22Rv1 (cell line): Measurements from ENCODE around the gene MTOR.
"Not testable (repeated sequence)": the region's sequence is repeated elsewhere in the genome, so short reads cannot be mapped to it uniquely, and the experiment has no call there.

Source experiments
- H3K27ac ChIP-seq: fragments of 450-650 bp; 2 replicates; pipeline ENCODE4 v1.5.1; 2017
- ZFX ChIP-seq: fragments of 450-650 bp; IDR thresholded peaks from 2 replicates; pipeline ENCODE4 v1.6.1; 2017; ENCODE audit warnings: antibody characterized with exemption, borderline replicate concordance
- TF ChIP-seq, protein P1 (sequence below): fragments of 450-650 bp; IDR thresholded peaks from 2 replicates; pipeline ENCODE4 v1.5.1; 2017; ENCODE audit warnings: mild to moderate bottlenecking

The MTOR gene

DNA sequence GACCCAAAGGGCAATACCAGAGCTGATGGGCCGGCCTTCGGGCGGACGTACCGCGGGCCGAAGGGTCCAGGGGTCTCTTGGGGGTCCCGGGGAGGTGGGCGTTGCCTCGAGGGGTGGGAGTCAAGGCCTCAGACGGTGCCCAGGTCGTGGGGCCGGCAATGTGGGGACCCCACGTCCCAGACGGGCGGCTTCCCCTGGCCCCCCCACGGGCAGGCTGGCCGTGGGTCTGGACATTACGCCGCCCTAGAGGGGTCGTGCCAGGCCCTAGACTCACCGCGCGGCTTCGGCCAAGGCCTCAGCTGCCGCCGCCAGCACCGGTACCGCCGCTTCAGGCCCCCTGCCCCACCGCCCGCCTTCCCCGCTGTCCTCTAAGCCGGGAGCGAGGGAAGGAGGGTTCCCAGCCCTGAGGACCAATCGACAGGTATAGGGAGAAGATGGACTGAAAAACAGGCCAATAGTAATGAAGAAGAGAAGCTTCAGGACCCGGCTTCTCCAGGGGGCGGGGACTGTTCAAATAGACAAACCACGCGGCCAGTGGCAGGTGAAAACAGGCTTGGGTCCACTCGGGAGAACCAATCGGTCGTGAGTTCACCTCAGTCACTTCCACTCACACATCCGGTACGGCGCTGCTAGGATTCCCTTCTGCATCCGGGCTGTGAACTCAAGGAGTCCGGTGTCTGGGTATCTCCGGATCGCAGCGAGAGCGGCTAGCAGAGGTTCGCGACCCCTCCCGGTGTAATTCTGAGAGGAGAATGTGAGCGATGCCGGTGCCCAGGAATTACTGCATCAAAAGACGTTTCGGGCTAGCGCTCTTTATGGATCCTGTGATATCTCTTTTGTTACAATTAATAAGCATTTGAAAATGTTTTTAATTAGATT, at the start of gene MTOR:
TSS of gene MTOR (minus strand) at position 381 of the 879 bp plus-strand sequence. CDS start 3,142 bp downstream, outside the sequence.
- H3K27ac ChIP-seq, result peak within 1 kb of the TSS; percentile 82
- no peak for TF ChIP-seq ZFX
- TF ChIP-seq, protein P1, sequence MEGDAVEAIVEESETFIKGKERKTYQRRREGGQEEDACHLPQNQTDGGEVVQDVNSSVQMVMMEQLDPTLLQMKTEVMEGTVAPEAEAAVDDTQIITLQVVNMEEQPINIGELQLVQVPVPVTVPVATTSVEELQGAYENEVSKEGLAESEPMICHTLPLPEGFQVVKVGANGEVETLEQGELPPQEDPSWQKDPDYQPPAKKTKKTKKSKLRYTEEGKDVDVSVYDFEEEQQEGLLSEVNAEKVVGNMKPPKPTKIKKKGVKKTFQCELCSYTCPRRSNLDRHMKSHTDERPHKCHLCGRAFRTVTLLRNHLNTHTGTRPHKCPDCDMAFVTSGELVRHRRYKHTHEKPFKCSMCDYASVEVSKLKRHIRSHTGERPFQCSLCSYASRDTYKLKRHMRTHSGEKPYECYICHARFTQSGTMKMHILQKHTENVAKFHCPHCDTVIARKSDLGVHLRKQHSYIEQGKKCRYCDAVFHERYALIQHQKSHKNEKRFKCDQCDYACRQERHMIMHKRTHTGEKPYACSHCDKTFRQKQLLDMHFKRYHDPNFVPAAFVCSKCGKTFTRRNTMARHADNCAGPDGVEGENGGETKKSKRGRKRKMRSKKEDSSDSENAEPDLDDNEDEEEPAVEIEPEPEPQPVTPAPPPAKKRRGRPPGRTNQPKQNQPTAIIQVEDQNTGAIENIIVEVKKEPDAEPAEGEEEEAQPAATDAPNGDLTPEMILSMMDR, result peak; percentile 49; the same call in 1 of the 2 replicates

DNA sequence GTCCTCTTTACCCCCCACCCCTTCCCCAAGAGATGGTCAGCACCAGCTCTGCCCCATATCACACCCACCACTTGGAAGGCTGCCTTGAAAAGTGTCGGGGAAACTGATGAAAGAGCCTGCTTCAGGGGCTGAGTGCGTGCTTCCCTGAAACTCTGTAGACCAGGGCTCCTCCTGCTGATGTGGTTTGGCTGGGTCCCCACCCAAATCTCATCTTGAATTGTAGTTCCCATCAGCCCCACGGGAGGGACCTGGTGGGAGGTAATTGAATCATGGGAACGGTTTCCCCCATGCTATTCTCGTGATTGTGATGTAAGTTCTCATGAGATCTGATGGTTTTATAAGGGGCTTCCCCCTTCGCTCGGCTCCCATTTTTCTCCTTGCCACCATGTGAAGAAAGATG, 47.0 kb upstream of the MTOR start:
- TF ChIP-seq, protein P1, result no peak
- no peak for TF ChIP-seq ZFX
- no peak overlapping the region for H3K27ac ChIP-seq

DNA sequence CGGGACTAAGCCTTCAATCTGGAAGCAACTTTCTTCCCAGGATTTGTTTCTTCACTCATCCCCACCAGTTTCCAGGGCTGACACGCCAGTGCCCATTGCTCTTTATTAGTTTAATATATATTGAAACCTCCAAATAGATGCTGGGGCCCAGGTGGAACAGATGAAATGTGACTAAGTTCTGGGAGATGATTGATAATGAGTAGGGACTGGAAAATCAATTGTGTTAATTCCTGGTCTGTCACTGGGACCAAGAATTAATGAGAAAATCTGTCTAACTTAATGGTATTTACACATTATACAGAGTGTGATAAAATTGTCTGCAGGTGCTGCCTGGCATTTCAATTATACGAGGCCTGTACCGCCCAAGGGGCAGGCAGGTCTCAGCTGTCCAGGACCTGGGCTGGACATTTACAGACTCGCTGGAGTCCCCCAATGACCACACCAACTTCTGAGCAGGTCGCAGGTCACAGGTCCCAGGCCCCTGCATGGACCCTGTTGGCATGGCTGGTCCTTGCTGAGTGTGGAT, 46.4 kb upstream of the MTOR start:
- no peak for TF ChIP-seq ZFX
- TF ChIP-seq, protein P1, result no peak

DNA sequence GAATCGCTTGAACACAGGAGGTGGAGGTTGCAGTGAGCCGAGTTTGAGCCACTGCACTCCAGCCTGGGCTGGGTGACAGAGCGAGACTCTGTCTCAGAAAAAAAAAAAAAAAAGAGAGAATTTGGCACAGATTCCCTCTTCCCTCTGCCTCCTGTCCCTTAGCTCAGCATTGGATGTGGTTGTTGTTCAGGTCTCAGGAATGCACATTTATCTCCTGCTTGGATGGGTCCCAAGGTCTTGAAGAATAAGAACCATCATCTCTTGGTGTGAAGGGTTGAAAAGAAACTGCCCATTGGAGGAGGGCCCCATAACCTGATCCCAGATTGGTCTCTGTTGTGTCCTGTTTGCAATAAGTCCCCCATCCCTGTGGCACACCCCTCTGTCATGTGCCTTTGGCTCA, 45.5 kb upstream of the MTOR start:
- no peak overlapping the region for H3K27ac ChIP-seq
- TF ChIP-seq, protein P1, result no peak
- TF ChIP-seq ZFX, result no peak

More for the DNA sequence above, 46.4 kb upstream of the MTOR start:
- H3K27ac ChIP-seq, result no peak overlapping the region

DNA sequence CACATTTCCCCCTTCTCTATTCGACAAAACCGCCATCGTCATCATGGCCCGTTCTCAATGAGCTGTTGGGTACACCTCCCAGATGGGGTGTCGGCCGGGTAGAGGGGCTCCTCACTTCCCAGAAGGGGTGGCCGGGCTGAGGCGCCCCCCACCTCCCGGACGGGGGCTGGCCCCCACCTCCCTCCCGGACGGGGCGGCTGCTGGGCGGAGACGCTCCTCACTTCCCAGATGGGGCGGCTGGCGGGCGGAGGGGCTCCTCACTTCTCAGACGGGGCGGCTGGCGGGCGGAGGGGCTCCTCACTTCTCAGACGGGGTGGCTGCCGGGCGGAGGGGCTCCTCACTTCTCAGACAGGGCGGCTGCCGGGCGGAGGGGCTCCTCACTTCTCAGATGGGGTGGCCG, 43.2 kb upstream of the MTOR start:
- not testable (repeated sequence) for H3K27ac ChIP-seq

DNA sequence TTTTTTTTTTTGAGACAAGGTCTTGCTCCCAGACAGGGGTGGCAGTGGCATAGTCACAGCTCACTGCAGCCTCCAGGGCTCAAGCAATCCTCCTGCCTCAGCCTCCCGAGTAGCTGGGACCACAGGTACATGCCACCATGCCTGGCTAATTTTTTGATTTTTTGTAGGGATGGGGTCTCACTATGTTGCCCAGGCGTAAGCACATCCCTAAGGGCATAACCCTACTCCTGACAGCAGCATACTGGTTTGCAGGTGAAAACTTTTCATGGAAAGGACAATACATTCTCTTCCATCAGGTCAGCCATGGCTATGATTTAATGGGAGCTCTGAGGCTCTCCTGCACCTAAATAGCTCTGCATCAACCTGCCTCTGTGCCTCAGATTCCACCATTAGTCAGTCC, 40.0 kb upstream of the MTOR start:
- no peak for TF ChIP-seq ZFX
- TF ChIP-seq, protein P1, result no peak
- no peak overlapping the region for H3K27ac ChIP-seq

DNA sequence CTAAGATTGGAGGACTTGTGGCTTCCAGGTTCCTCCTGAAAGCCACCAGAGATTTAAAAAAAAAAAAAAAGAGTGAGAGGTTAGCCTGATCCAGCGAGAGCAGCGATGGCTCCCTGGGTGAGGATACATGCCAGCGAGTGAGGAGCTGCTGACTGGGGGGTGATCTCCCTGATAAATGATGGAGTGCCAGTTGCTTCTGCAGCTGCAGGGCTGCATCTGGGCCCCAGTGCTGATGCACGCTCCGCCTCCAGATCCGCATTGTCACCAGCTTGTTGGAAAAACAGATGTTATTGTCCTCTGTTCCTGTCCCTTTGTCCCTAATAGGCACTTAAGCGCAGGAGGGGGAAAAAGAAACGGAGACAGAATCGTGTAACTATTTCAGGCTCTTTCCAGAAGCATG, 39.2 kb upstream of the MTOR start:
- TF ChIP-seq, protein P1, result no peak
- no peak for TF ChIP-seq ZFX
- H3K27ac ChIP-seq, result no peak overlapping the region
